Fibroblast of upper back skin (primary cell): Measurements from ENCODE around the gene TMUB2.
"Not testable (repeated sequence)": the region's sequence is repeated elsewhere in the genome, so short reads cannot be mapped to it uniquely, and the experiment has no call there.

Source experiments
- DNase-seq: peaks from one replicate; pipeline ENCODE4 v3.0.0-alpha.2; 2013

TMUB2 gene

DNA sequence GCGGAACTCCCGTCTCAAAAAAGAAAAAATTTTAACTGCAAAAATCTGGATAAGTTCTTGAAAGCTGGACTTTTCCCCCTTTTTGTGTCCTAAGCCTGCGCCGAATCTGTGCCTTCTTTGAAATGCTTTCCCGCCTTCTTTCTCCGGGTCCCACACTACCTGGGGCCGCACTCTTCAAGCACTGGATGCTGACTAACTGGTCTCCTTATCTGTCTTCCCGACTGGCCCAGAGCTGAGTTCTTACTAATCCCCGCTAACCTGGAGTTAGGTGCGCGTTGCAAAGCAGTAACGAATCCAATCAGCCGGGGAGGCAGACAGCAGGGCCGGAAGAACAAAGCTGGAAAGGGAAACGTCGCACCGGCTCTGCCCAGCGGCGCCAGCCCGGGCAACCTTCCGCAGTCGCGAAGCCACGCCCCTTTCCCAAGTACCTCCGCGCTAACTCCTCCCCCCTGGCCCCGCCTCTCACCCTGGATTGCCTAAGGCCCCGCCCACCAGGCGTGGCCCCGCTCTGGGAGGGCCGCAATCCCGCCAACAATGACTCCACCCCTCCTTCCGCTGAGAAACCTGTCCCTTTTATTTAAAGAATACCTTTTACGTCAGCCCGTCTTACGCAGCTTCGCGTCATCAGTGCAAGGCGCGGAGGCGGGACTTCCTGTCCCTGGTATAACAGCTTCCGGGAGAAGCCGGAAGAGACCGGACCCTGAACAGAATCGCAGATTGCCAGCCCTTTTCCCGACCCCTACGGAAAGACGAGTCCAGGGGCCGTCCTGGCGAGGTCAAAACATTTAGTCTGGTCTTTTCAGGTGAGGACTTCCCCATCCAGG is at the start of gene TMUB2:
Gene TMUB2 (plus strand): TSS at position 666 of the 824 bp plus-strand sequence. CDS start 737 bp downstream, outside the sequence.
- DNase-seq = peak; percentile 99

- DNase-seq = peak; percentile 99
Measured at GRCh38 chr17:44137891-44138709, 48.7 kb upstream of the TMUB2 start.

- not testable (repeated sequence) for DNase-seq
Measured at GRCh38 chr17:44143921-44144320, 42.9 kb upstream of the TMUB2 start.

GRCh38 chr17:44144966-44145739 is 41.6 kb upstream of the TMUB2 start:
- no peak for DNase-seq

DNA sequence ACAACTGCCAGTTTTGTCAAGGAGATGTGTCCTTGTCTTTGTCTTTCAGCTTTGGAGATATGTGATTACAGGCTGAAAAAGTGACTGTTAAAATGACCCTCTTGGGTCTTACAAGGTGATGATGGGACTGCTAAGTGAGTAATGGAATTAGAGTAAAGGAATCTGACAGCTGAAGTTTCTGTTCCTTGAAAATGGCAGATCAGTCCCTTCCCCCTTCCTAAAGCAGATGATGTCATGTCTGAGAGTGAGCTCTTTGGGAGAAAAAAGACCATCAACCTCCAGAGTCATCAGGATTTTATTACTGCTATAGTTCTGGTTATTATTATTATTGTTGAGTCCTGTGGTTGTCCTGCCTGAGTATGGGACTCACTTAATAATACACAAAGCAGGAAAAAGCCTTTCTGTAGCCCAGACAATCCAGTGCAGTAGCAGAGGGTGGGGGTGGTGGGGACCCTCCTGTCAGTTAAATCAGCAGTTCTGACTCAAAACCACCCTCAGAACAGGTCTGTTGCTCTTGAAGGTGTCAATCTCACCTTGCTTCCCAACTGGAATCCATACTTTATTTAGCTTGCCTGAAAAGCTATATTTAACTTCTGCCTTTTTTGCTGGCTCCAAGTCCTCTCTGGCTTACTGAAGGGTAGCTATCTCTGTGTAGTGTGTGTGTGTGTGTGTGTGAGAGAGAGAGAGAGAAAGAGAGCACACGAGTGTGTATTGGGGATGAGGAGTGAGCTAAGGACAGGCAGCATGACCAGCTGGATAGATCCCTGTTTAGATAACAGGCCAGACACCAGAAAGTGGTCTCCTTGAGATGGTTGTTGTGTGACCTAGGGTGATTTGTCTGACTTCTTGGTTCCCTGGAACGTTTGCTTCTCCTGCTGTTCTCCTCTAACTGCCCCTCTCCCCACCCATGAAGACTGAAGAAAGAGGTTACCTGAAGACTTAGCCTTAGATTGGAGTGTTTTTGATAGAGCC is 40.1 kb upstream of the TMUB2 start:
- DNase-seq = no peak

- no peak for DNase-seq
Measured at GRCh38 chr17:44147812-44148211, 39.0 kb upstream of the TMUB2 start.

DNA sequence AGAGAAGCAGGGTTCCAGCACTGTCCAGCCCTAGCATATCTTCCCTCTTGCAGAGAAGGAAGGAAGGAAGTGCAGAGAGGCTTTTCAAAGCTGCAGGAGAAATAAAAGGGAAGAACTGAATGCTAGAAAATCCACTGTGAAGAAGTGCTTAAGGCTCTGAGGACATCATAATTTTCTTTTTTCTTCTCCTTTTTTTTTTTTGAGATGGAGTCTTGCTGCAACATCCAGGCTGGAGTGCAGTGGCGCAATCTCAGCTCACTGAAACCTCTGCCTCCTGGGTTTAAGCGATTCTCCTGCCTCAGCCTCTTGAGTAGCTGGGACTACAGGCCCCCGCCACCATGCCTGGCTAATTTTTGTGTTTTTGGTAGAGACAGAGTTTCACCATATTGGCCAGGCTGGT is 37.7 kb upstream of the TMUB2 start:
- not testable (repeated sequence) for DNase-seq

GRCh38 chr17:44149750-44150329 is 36.9 kb upstream of the TMUB2 start:
- DNase-seq = no peak

GRCh38 chr17:44152875-44153274 is 33.9 kb upstream of the TMUB2 start:
- no peak for DNase-seq

GRCh38 chr17:44155488-44155887 is 31.3 kb upstream of the TMUB2 start:
- DNase-seq = no peak

- no peak for DNase-seq
Measured at GRCh38 chr17:44159519-44160210, 27.1 kb upstream of the TMUB2 start.

- DNase-seq = no peak
Measured at GRCh38 chr17:44164476-44164875, 22.3 kb upstream of the TMUB2 start.

- no peak for DNase-seq
Measured at GRCh38 chr17:44167181-44167861, 19.5 kb upstream of the TMUB2 start.

GRCh38 chr17:44170135-44170498 is 16.7 kb upstream of the TMUB2 start:
- DNase-seq = no peak

- no peak for DNase-seq
Measured at GRCh38 chr17:44170499-44171201, 16.1 kb upstream of the TMUB2 start, which contains the start of gene ASB16. Gene ASB16 (plus strand): TSS chr17:44170704. CDS start chr17:44170790, 86 bp downstream.

- no peak for DNase-seq
Measured at GRCh38 chr17:44171931-44172455, 14.8 kb upstream of the TMUB2 start.

DNA sequence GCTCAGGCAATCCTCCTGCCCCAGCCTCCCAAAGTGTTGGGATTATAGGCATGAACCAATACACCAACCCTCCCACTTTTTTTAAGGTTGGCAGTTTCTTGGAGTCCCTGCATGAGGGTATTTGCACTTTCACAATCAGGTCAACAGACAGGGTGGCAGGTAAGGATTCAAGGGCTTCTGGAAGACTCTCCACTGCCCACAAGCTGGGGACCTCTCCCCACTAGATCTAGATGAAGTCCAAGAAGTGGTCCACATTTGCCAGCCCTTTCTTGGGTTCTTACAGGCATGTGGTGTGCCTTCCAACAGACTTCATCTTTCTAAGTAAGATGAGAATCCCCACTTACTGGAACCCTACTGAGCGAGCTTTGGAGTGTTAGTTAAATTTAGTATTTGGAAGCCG is 12.3 kb upstream of the TMUB2 start:
- no peak for DNase-seq

- DNase-seq = no peak
Measured at GRCh38 chr17:44176257-44176656, 10.5 kb upstream of the TMUB2 start.
